GM19351 (cell line): Measurements from ENCODE around the gene LMAN2L.
A peak's percentile ranks its signal among the peaks of the same experiment; 100 is the strongest.

ENCODE experiments used
- ATAC-seq: cut with Tn5 transposase; IDR thresholded peaks from one replicate; pipeline ENCODE4 v1.9.1; 2021; ENCODE audit warnings: mild to moderate bottlenecking, moderate library complexity; ENCODE audit not compliant: unreplicated experiment

The LMAN2L gene

DNA sequence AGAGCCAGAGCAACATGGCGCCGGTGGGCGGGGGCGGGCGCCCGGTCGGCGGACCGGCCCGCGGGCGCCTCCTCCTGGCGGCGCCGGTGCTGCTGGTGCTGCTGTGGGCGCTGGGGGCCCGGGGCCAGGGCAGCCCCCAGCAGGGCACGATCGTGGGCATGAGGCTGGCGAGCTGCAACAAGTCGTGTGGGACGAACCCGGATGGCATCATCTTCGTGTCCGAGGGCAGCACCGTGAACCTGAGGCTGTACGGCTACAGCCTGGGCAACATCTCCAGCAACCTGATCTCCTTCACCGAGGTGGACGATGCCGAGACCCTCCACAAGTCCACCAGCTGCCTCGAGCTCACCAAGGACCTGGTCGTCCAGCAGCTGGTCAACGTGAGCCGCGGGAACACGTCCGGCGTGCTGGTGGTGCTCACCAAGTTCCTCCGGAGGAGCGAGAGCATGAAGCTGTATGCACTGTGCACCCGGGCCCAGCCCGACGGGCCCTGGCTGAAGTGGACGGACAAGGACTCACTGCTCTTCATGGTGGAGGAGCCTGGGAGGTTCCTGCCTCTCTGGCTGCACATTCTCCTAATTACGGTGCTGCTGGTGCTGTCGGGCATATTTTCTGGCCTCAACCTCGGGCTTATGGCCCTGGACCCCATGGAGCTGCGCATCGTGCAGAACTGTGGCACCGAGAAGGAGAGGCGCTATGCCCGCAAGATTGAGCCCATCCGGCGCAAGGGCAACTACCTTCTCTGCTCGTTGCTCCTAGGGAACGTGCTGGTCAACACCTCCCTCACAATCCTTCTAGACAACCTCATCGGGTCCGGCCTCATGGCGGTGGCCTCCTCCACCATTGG, 21.3 kb upstream of the LMAN2L start:
- ATAC-seq = peak; percentile 10

DNA sequence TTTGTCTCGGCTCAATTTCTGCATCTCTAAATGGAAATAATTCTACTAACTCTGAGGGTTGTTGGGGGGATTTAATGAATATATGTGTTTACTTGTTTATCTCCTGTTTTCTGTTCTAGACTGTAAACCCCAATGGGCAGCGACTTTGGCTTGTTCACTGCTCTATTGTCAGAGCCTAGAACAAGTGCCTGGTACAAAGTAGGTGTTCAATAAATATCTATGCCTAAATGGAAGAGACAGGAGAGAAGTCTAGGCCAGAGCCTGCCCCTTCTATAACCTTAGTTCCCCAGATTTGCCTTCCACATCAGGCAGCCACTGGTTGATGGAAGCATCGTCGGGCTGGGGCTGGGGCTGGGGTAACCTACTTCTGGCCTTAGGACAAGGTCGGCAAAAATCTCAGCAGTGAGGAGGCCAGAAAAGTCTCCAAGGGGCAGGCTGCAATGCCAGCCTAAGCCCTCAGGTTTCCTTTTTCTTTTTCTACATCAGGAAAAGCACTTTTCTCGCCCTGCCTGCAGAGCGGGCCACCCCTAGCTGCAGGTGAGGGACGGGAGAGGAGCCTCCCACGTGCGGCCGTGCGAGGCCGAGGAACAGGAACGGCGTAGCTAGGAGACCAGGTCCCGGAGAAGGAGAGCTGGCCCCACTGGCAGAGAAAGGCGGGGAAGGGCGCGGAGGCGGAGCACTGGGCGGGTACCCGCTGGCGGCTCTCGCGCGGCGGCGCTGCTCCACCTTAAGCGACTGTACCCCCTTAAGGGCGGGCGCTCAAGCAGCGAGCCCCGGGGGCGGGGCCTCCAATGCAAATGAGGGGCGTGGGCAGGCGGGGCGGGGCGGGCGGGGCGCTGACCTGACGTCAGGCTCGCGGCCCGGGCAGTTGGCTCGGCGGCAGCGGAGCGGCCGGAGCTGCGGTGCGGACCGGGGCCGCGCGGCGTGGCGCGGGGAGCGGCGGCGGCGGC, 20.4 kb upstream of the LMAN2L start, which contains the start of gene CNNM4:
Gene CNNM4 (plus strand): TSS at position 867 of the 950 bp plus-strand sequence. CDS start 98 bp downstream, outside the sequence.
- ATAC-seq = peak; percentile 84

DNA sequence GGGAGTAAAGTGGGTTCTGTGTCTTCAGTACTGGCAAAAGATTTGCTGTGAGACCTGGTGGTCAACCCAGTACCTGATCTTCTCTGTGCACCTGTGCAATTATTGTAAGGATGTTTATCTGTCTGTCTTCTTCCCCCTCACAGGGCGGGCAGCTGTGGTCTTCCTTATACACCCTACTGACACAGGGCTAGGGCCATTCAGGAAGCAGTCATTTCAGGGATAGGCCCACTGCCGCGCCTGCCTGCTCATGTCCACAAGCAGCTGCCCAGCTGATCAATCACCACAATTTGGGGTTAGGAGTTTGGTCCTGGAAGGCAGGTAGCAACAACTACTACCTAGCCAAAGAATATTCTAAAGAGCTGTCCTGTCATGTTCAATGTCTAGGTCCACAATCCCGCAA, 19.7 kb upstream of the LMAN2L start:
- ATAC-seq = no peak

DNA sequence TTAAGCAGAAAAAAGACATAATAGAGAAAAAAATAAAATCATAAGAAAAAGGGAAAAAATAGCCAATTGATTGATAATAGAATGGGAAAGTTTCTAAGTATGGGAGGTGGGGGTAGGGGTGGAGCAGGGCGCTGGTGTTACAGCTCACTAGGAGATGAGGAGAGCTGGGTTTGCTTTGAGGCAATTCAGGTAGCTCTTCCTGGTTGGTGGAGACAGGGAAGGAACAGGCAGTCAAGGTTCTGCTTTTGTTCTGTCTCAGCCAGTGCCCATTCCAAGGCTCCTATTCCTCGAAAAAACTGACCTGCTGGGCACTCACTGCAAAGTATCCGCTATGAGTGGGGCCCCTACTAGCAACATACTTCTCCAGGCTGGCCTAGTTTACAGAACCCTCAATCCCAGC, 19.1 kb upstream of the LMAN2L start:
- no peak for ATAC-seq

DNA sequence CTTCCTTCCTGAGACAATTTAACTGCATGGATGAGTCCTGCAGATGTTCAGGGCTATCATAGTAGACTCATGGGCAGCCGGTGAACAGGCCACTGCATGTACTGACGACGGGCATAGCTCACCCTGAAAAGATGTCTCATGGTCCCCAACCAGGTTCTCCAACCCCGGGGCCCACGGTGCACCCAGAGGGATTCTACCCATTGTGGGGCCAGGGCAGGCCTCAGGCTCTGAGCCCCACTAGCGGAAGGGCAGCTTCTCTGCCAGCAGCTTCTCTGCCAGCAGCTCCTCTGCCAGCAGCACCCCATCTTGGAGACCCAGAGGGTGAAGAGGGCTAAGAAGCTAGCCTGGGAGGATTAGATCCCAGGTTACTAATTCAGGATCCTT, 17.6 kb upstream of the LMAN2L start:
- no peak for ATAC-seq

DNA sequence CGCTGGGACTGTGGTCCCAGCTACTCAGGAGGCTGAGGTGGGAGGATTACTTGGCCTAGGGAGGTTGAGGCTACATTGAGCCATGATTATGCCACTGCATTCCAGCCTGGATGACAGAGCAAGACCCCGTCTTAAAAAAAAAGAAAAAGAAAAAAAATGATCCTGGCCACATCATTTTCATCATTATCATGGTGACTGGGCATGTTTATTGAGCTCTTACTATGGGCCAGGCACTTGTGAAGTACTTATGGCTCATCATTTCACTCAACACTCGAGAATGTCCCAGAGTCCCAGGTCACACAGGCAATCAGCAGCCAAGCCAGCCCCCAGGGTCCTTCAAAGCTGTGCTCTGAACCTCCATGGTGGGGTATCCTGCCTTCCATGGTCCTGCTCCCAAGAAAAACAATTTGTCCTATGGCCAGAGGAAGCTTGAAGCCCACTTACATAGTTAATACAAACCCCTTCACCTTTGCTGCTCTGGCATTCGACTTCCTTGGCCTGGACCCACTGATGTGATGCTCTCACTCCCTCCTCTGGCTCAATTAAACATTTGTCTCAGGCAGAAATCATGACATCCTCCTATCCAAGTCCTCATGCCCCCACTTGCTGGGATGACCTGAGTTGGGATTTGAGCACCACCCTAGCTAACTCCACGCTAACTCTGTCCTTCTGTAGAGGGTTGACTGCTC, 17.1 kb upstream of the LMAN2L start:
- no peak for ATAC-seq

DNA sequence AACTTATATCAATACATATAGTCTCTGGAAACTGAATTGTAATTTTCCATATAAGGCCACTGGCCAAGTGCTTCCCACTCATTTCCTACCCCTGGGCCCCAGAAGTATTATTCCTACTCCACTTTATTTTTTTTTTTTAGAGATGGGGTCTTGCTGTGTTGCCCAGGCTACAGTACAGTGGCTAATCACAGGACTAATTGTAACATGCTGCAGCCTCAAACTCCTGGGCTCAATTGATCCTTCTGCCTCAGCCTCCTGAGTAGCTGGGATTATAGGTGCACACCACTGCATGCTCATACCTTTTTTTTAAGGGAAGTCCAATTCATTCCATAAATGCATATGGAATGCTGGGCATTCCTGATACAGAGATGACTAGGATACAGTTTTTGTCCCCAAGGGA, 14.5 kb upstream of the LMAN2L start:
- ATAC-seq = no peak

DNA sequence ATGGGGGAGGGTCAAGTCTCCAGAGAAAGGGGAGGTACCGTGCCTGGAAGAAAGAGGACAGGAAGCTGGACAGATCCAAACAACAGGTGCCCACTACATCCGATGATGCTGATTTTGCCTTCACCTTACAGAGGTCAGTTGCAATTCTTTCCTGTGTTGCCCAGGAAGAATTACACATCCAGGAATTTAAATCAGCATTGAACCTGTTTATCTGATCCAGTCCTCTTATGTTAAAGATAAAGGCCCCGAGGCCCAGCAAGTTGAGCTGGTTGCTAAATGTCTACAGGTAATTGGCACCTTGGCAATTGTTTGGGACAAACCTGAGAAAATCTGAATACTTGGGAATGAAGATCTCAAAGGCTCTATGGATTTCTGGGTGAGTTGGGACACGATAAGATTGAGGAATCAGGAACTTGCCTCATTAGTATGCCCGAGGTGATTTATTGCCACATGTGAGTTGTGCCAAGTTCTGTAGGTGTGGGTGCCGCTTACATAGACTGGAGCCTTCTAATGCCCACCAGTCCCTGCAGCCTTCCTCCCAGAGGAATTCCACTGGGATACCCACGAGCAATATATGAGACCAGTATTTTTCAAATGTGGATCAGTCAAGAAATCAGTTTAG, 13.9 kb upstream of the LMAN2L start:
- no peak for ATAC-seq

DNA sequence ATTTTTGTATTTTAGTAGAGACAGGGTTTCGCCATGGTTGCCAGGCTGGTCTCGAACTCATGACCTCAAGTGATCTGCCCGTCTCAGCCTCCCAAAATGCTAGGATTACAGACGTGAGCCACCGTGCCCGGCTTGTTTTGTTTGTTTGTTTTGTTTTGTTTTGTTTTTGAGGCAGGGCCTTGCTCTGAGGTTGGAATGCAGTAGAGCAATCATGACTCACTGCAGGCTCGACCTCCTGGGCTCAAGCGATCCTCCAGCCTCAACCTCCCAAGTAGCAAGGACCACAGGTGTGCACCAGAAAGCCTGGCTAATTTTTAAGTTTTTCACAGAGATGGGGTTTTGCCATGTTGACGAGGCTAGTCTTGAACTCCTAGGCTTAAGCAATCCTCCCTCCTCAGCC, 11.9 kb upstream of the LMAN2L start:
- no peak for ATAC-seq

DNA sequence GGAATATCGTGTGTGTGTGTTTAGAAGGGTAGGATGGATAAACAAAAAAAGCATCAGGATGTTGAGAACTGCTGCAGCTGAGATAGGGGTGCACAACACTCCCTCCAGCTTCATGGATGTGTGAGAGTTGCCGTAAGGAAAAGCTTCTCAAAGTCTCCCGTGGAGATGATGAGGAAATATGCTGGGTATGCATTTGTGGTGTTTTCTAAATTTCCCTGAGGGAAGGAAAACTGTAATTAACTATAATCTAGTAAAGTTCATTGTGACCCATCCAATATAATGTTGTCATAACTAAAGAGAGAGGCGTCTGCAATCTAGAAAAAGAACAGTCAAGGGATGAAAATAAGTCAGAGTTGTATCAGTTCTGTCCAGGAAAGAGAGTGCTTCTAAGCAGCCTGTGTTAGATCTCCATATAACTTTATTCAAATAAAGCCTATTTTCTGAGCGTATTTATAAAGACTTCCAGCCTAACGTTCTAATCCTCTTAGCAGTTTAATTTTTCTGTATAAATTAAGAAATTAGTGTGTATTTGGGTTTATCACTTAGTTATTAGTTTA, 7.3 kb upstream of the LMAN2L start:
- ATAC-seq = no peak

DNA sequence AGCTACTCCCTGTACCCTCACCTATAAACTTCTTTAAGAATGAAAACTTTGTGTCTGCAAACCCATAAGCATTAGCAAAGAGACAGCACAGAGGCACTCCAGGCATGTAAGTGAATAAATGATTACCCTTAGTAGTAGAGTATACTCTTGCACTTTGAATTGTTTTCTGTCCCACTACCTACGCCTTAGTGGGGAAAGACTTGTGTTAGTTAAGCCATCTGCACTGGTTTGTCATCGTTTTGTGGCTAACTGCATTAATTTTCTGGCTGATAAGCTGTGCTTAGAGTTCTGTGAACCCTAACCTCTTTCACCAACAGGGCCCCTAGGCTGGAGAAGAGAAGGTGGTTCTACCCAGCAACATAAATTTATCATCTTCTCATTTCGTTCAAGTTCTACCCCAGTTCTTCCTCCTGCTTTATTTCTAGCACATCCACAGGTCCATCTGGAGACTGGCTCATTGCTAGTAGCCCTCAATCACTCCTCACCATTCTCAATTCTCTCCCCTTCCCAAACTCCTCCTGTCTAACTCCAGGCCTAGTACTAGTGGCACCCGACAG, 710 bp downstream of the LMAN2L start:
- ATAC-seq = no peak

DNA sequence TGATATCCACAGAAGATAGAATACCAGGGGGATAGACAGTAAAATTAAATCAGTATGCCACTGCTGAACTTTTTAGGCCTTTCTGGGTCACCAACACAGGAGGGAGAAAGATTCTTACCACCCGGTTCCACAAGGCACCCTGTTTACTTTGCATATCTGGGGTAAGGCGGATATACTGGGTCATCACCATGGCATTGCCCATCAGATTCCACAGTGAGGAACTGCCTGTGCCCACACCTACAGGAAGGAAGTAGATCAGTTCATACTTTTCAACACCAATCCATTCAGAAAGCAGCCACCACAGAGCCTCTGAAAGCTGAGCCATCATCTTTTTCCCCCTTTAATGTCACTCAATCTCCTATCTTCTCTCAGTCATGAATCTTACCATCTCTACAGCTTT, 2.0 kb downstream of the LMAN2L start:
- no peak for ATAC-seq

DNA sequence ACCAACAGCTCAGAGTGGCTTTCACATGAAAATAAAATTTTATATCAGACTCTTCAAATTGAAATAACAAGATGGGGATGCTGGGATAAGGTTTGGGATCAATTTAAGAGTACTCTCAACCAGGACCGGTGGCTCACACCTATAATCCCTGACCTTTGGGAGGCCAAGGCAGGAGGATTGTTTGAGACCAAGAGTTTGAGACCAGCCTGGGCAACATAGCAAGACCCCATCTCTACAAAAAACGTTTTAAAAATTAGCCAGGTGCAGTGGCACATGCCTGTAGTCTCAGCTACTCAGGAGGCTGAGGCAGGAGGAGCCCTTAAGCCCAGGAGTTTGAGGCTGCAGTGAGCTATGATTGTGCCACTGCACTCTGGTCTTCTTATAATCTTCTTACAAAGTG, 2.6 kb downstream of the LMAN2L start:
- no peak for ATAC-seq

DNA sequence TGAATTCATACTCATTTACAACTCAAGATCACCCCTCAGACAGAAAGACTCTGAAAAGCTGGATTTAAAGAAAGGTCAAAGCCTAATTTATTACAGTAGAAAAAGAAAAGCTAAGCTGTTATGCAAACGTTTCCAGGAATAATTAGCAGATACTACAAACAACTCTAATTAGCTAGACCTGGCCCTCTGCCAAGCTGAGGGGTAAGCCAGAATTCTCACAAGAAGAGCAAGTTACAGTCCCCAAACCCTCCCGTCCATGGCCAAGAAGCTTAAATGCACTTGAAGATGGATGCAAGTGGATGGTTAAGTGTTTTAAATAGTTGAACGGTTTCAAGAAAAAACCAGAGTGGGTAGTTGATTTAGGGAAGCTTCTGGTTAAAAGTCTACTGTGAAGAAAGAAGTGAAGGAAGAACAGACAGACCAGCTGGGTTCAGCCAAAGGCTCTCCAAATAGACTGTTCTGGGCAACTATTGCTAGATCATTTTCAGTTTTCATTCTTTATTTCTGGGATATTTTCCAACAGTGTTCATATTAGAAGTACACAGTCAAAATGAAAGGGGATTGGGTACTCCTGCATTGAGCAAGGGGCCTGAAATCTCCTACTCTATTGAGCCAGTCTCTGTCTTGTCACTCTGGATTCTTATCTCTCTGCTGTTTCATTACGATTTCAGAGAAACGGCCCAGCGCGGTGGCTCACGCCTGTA, 4.8 kb downstream of the LMAN2L start:
- no peak for ATAC-seq

DNA sequence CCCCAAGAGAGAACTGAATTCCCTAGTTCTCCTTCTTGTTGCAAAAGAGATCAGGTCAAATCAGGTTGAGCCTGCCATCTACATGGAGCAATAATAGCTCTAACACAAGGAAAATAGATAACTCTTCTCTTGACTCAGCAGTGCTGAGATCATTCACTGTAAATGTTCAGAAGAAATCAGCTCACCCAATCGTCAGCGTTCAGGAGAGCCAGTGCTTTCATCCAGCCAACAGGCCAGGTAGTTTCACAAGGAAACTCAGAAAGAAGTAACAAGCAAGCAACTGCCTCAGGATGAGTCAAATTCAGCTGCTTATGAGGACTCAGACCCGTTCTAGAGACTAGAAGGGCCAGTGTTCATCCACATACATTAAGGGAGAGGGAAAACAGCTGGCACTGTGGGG, 5.9 kb downstream of the LMAN2L start:
- ATAC-seq = no peak

DNA sequence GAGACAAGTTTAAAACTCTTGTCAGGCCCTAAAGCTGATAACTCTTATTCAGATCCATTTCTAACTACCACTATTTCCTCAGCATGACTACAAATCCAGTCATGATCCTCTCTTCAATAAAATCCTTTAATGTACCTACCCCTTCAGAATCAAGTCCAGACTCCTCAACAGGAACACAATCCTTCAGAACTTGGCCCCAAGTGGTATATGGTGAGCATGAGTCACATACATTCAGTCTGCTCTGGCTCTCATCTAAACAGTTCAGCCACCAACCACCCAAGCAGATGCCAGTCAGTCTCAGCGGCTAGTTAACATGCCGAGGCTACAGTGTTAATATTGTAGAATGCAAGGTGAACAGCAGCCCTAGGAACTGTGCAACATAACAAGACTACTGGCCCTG, 9.7 kb downstream of the LMAN2L start:
- ATAC-seq = no peak

DNA sequence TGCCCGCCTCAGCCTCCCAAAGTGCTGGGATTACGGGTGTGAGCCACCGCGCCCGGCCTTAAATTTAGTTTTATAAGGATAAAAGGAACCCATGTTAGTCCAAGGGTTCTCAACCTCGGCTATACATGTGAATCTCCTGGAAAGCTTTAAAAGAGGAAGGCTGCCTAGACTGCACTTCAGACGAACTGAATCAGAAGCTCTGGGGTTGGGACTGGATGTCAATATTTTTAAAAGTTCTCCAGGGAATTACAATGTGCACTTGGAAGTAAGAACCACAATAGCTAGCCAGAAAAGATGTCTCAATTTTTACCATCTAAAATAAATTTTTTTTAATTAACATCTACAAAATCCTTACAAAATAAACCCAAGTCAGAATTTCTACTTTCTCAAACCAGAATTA, 10.1 kb downstream of the LMAN2L start:
- no peak for ATAC-seq

DNA sequence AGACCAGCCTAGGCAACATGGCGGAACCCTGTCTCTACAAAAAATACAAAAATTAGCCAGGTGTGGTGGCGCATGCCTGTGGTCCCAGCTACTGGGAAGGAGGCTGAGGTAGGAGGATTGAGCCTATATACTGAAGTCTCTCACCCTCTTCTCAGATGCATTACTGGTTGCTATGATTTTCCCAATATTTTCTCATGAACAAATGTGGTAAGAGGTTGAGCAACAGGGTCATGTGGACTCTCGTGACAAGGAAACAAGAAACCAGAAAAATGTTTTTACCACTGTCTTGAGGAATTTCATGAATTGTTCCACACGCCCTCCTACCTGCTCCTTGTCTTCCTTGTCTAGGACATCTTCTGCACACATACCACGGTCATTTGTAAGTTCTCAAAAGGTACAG, 12.4 kb downstream of the LMAN2L start:
- ATAC-seq = no peak

DNA sequence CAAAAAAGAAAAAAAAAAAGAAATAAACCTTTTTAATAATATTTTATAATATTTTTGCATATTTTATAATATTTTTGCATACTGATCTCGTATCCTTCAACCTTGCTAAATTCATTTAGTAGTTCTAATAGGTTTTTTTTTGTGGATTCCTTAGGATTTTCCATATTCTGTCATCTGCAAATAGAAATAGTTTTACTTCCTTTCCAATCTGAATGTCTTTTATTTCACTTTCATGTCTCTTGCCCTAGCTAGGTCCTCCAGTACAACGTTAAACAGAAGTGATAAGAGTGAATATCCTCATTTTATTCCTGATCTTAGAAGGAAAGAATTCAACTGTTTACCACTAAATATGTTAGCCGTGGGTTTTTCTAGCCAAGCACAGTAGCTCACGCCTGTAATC, 13.7 kb downstream of the LMAN2L start:
- ATAC-seq = no peak

DNA sequence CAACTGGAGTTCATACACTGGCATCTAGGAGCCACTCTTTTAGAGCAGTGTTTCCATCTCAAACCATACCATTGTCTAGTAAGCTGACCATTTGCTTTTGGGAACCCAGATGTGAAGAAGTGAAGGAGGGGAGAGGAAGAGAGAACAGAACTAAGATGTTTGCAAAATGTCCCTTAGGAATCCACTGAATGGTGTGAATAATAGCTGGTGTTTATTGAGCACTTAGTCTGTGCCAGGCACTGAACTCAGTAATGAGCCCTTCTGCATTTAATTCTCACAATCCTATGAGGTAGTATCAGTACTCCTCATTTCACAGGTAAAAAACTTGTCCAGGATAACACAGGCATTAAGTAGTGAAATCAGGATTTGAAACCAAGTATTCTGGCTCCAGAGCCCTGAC, 23.5 kb downstream of the LMAN2L start:
- ATAC-seq = no peak
